IMR-90 (cell line): ENCODE data around the gene CA12.

Source experiments
- BHLHE40 ChIP-seq: fragments of 150-350 bp; IDR thresholded peaks from 2 replicates; pipeline ENCODE4 v1.6.1; 2016; ENCODE audit warnings: mild to moderate bottlenecking, low read depth, low read length
- POLR2A ChIP-seq: IDR thresholded peaks from 2 replicates; pipeline ENCODE4 v1.6.1; 2012; ENCODE audit warnings: mild to moderate bottlenecking, low read depth, low read length
- RAD21 ChIP-seq: IDR thresholded peaks from 2 replicates; pipeline ENCODE4 v1.6.1; 2012; ENCODE audit warnings: low read length, improper control_type of control experiment
- RCOR1 ChIP-seq: IDR thresholded peaks from 2 replicates; pipeline ENCODE4 v1.6.1; 2012; ENCODE audit warnings: mild to moderate bottlenecking, low read length, improper control_type of control experiment; ENCODE audit not compliant: insufficient replicate concordance
- RFX5 ChIP-seq: IDR thresholded peaks from 2 replicates; pipeline ENCODE4 v1.8.0; 2012; ENCODE audit warnings: low read depth, mild to moderate bottlenecking, low read length, moderate library complexity
- TF ChIP-seq, protein P1 (sequence below): conservative IDR thresholded peaks from 2 replicates; pipeline ENCODE4 v1.5.1; 2012; ENCODE audit warnings: mild to moderate bottlenecking, low read depth, low read length, improper control_type of control experiment

- TF ChIP-seq, protein P1, sequence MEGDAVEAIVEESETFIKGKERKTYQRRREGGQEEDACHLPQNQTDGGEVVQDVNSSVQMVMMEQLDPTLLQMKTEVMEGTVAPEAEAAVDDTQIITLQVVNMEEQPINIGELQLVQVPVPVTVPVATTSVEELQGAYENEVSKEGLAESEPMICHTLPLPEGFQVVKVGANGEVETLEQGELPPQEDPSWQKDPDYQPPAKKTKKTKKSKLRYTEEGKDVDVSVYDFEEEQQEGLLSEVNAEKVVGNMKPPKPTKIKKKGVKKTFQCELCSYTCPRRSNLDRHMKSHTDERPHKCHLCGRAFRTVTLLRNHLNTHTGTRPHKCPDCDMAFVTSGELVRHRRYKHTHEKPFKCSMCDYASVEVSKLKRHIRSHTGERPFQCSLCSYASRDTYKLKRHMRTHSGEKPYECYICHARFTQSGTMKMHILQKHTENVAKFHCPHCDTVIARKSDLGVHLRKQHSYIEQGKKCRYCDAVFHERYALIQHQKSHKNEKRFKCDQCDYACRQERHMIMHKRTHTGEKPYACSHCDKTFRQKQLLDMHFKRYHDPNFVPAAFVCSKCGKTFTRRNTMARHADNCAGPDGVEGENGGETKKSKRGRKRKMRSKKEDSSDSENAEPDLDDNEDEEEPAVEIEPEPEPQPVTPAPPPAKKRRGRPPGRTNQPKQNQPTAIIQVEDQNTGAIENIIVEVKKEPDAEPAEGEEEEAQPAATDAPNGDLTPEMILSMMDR: no peak
- TF ChIP-seq BHLHE40 (no peak), POLR2A (no peak), RCOR1 (no peak), RFX5 (no peak), RAD21 (no peak)
Measured at GRCh38 chr15:63392361-63393009, 10.8 kb upstream of the CA12 start.
